Measurements from ENCODE around the gene C1orf159. TPM values are rescaled to one million over a fixed set of nuclear protein-coding genes. Genes with fewer than 3 reads are reported as not detected.
"Not testable (repeated sequence)": the region's sequence is repeated elsewhere in the genome, so short reads cannot be mapped to it uniquely, and the experiment has no call there.

C1orf159 gene
- polyA plus RNA-seq, 4 donors = 7.9 to 14.8 (median 9.5) TPM

DNA sequence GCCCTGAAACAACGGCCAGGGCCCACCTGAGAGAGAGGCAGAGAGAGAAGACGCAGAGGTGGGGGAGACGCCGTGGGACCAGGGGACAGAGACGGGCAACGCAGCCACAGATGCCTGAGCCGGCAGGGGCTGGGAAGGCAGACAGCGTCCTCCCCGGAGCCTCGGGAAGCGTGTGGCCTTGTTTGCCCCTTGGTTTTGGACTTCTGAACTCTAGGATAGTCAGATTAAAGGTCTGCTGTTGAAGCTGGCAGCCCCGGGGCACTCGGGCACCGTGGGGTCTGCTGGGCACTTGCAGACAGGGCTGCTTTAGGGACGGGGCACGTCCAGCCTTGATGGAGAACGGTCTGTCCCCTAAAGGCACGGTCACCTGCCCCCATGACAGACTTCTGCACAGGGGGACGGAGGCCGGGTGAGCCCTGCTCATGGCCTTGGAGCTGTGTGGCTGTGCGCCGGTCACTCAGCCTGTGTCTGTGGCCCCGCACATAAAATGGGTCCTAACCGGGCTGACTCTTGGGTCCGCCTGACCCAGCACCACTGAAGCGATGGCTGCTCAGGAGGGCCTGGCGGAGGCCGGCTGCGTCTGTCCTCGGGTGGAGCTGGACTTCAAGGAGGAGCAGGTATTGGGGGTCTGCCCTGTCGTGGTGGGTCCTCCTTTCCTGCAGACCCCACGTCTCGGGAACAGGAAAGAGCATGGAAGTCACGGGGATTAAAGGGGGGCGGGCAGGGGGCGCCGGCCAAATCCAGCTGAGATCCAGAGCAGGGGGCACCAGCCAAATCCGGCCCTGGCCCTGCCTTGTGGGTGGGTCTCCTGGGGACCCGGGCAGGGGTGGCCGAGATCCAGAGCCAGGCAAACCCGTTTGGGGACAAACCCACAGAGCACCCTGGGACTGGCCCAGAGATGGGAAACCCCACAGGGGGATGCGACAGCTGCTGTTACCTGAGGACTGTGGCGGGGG lies 32.2 kb downstream of the C1orf159 start:
- DNase-seq (ENCODE audit: low read depth in 4 of 4, low spot score in 3 of 4) = no peak

DNA sequence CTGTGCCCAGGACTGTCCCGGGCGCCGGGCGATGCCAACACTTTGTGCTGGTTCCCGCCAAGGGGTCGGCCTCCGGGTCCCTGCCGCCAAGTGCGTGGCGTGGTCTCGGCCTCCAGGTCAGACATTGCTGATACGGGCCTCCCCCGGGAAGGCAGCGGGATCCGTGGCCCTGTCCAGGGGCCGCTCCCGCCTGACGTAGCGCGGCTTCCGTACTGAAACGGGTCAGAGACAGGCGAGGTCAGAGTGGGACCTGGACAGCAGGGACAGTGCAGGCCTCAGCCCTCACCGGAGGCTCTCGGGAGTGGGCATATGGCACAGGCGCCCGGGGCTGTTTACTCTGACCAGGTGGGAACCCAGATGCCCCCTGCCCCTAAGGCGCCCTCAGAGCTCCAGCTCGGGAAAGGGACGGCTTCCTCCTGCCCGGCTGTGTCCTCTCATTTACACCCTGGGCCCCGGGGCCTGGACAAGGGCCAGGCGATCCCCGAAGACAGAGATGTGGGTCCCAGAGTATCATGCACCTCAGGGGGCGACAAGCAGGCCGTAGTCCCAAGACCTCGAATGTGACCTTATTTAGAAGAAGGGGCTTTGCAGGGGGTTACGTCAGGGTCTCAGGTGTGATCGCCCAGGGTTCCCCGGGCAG lies 33.0 kb downstream of the C1orf159 start:
- DNase-seq (ENCODE audit: low read depth in 4 of 4, low spot score in 3 of 4) = no peak

DNA sequence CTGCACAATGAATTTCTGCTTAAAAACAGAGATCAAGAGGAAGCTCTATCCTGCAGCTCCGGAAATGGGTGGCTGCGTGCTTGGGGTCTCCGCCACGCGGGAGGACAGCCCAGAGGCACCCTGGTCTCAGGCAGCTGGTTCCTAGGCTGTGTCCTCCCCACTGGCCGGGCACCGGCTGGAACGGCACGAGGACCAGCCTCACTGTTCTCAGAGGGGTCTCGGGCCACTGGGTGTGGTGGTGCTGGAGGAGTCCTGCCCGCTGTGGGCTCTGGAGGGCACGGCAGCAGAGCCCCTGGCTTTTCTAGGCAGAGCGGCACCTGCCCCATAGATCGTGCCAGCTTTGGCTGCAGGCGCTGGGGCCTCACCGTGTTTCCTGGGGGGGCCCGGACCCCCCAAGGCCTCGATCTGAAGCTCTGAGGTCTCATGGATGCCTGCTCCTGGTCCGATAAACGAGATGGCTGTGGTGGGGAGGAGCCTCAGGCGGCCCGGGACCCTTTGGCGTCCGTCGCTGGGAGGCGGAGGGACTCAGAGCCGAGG lies 33.6 kb downstream of the C1orf159 start:
- no peak for DNase-seq (ENCODE audit: low read depth in 4 of 4, low spot score in 3 of 4)

DNA sequence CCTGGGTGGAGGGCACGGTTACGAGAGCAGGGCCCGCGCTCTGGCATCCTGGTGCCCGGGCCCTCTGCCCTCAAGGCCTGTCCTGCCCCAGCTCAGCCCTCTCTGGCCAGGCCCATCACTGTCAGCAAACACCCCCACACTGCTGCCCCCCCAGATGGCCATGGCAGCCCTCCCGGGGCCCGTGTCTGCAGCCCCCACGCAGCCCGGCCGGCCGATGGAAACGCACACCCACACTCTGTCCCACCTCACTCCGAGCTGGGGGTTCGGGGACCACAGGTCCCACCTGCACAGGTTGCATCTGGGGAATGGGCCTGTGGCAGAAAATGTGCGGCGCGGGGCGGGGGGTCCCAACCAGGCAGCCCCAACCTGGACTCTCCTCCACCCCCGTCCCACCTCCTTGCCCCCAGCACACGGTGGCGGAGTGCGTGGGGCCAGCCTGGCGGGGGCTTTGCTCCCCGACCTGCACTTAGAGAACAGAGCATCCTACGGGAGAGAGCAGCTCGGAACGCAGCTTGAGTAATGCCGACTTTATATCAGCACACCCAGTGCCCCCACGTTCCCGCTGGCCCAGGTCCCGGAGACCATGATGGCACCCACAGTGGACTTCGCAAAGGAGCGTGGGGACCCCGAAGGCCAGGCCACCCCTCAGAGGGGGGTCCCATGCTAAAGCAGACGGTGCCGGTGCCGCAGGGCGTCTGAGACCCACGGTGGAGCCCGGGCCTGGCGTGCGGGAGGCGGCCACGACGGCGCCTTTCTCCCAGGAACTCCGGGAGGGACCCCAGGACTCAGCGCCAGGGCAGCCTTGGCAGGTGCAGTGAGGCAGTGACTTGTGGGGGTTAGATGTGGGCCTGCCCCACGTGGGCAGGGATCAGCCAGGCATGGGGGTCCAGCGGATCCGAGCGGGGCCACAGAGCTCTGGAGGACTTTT lies 34.3 kb downstream of the C1orf159 start:
- no peak for DNase-seq (ENCODE audit: low read depth in 4 of 4, low spot score in 3 of 4)

DNA sequence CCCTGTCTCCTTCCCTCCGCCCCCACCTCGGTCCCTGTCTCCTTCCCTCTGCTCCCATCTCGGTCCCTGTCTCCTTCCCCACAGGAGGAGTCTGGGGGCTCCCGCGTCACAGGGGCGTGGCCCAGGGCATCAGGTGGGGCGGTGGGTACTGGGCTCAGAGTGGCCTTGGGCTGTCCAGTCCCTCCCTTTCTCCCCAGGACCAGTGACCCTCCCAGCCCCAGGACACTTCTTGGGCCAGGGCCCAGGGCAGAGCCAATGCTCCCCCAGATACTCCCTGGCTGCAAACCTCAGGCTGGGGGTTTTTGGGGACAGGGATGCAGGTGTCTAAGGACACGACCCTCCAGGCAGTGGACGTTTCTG lies 35.0 kb downstream of the C1orf159 start:
- DNase-seq (ENCODE audit: low read depth in 4 of 4, low spot score in 3 of 4) = no peak

DNA sequence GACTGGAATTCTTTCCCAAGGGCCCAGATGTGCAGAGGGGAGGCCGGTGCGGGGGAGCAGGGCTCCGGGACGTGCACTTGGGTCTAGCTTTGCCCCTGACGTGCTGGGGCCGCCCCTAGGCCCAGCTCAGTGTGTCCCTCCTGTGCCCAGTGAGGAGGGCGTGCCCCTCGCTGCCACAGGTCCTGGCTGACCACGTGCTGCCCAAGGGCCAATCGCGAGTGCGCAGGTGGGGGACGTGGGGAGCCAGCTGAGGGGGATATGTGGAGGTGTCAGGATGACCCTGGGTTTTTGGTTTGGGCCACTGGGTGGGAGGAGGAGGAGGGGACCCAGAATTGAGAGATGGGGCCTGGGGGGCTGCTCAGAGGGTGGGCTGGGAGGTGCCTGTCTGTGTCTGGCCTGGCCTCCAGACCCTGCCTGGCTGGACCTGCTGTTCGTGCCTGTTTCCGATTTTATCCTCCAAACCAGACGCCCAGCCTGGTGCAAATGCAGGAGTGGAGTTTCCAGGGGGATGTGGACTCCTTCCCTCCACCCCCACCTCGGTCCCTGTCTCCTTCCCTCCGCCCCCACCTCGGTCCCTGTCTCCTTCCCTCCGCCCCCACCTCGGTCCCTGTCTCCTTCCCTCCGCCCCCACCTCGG lies 35.6 kb downstream of the C1orf159 start:
- no peak for DNase-seq (ENCODE audit: low read depth in 4 of 4, low spot score in 3 of 4)

DNA sequence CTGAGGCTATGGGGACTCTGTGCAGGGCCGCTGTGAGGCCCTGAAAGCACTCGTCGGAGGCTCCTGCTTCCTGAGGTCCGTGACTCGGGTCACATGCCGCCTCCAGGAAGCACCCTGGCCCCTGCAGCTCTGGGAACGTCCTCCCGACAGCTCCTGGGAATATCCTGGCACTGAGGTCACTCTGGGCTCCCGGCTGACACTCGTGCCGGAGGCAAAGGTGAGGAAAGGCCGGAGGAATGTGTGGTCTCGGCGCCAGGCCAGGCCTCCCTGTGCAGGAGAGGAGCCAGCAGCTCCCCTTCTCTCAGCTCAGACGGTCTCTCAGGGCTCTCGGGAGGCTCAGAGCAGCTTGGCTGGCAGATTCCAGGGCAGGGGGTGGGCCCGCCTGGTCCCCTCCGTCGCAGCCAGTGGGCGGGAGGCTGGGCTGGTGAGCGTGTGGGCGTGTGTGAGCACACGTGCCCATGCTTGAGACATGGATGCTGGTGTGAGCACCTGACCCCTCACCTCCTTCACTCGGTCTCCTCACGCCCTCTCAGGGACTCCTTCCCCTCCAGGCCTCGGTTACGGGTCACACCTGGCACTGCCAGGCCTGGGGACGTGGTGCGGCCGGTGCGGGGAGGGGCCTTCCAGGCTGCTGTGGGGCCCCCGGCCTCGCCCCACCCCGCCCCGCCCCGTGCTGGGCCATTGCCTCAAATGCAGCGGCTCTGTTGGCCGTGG lies 36.3 kb downstream of the C1orf159 start:
- DNase-seq (ENCODE audit: low read depth in 4 of 4, low spot score in 3 of 4) = no peak

DNA sequence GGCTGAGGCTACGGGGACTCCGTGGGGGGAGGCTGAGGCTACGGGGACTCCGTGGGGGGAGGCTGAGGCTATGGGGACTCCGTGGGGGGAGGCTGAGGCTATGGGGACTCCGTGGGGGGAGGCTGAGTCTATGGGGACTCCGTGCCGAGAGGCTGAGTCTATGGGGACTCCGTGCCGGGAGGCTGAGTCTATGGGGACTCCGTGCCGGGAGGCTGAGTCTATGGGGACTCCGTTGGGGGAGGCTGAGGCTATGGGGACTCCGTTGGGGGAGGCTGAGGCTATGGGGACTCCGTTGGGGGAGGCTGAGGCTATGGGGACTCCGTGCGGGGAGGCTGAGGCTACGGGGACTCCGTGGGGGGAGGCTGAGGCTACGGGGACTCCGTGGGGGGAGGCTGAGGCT lies 38.5 kb downstream of the C1orf159 start:
- DNase-seq (ENCODE audit: low read depth in 4 of 4, low spot score in 3 of 4) = not testable (repeated sequence)

DNA sequence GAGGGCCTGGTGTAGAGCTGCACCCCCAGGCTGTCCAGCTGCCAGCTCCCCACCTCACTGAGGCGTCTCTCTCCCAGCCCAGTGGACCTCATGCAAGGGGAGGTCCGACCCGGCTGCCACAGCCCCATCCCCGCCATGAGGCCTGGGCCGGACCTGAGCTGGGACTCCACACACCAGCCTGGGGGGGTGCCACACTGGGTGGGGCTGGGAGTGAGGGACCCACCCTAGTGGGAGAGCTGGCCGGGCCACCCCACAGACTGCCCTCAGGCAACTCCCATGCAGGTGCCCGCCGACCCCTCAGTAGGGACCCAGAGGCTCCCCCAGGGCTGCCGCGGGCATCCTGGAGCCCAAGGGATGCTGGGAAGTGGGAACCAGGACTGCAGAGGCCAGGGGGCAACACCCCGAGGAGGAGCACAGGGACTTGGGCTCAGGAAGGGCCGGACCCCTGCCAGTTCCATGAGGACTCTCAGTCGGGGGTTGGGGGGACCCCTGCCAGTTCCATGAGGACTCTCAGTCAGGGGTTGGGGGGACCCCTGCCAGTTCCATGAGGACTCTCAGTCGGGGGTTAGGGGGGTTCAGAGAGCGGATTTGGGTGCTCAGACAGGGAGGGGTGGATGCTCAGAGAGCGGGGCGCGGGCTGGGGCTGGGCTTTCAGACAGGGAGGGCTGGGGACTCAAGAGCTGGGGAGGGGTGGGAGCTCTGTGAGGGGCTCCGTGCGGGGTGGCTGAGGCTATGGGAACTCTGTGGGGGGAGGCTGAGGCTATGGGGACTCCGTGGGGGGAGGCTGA lies 40.5 kb downstream of the C1orf159 start:
- DNase-seq (ENCODE audit: low read depth in 4 of 4, low spot score in 3 of 4) = no peak

DNA sequence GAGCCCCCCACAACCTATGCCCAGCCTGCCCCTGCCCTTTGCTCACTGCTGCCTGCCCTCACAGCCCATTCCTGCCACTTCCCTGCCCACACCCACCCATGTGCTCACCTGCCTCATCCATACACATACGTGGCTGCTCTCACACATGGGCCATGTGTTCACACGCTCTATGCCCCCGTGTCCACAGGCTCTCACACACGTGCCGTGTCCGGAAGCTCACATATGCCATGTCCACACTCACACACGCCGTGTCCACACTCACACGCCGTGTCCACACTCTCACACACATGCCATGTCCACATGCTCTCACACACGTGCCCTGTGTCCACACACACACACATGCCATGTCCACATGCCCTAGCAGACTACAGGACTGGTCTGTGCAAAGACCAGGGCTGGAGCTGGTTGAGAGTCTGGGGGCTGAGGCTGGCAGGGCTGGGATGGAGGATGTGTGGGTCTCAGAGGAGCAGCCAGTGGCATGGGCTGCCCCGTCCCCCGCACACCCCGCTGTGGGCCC lies 41.2 kb downstream of the C1orf159 start:
- DNase-seq (ENCODE audit: low read depth in 4 of 4, low spot score in 3 of 4) = no peak

DNA sequence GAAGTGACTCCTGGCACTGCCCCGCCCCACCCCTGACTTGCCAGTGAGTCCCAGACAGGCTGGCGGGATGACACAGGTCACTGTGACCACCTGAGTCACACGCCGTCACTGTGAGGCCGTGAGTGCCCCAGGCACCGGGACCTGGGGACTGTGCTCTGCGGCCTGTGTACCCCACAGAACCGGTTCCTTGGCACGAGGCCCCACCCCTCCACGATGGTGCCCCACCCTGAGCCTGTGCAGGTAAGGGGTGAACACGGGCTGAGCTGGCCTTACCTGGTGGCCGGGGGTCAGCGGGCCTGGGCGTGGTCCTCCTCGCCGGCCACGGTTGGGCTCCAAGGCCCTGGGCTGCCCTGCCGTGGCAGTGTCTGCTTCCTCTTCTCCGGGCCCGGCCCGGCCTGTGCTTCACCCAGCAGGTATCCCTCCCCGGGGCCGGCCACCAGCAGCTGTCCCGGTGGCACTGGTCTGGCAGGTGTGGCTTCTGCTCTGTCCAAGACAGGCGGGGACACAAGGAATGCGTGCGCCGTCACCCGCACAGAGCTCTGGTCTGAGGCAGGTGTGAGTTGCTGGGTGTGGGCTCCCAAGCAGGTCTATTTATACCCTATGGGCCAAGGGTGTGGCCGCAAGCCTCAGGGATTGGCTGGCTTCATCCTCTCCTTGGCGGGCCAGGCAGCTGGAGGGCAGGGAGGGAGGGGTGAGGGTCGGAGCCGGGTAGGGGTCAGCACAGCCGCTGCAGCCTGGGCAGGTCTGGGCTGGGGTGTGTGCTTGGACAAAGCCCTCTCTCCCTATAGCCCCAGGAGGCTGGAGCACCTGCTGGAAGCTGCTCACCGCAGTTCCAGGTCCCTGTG lies 41.9 kb downstream of the C1orf159 start, which contains the start of gene RNF223:
Gene RNF223 (minus strand): TSS at position 564 of the 845 bp plus-strand sequence. CDS start 1,740 bp downstream, outside the sequence.
- no peak for DNase-seq (ENCODE audit: low read depth in 4 of 4, low spot score in 3 of 4)

DNA sequence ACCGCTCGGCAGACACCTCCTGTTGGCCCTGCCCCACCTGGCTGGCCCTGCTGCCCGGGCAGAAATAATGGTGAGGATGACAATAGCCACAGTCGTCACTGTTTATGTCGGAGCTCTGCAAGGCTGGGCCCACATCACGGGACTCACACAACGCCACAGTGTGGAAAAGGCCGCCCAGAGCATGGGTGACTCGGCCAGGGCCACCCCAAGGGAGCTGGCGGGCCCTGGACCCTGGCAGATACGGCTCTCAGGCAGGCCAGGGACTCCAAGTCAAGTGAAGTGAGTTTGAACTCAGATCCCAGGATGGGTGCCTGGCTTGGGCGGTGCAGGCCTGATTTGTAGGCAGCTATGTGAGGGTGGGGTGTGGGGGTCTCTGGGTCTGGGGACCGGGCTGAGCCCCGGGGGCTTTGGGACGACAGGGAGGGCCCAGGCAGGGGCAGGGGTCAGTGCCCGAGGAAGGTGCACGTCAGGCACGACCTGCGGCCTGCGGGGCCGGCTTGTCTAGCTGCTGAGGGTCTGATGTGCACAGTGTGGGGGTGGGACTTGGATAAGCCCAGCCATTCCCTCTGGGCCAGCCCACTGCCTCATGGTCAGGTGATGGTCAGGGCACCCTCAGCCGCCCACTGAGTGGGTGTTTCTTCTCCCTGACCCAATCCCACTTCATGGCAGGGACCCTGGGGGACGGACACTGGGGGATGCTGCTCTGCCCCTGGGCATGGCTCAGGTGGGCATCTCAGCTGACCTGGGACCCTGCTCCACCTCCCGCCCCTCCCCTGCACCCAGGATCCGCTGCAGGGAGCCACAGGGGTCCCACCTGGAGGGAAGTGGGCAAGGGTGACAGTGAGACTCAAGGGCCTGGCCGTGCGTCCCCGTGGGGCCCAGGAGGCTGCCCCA lies 42.8 kb downstream of the C1orf159 start:
- no peak for DNase-seq (ENCODE audit: low read depth in 4 of 4, low spot score in 3 of 4)

DNA sequence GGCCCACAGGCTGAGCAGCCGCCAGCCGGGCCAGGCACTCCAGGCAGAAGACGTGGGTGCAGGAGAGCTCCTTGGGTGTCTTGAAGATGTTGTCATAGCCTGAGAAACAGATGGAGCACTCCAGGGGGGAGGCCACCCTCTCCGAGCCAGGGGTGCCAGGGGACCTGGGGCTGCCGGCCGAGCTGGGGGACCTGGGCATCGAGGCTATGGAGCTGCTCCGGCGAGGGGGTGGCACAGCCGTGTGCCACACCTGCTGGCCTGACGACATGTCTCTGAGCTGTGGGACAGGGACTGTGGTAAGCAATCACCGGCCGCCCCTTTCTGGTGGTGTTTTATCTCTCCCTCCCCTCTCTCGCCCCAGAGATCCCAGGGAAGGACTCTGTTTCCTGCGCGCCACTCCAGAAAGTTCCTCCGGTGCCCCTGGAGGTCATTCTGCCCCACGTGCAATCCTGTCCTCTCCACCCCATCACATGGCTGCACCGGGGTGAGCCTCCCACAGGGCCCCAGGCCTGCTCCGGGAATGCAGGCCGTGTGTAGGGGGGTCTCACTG lies 43.5 kb downstream of the C1orf159 start:
- DNase-seq (ENCODE audit: low read depth in 4 of 4, low spot score in 3 of 4) = no peak

DNA sequence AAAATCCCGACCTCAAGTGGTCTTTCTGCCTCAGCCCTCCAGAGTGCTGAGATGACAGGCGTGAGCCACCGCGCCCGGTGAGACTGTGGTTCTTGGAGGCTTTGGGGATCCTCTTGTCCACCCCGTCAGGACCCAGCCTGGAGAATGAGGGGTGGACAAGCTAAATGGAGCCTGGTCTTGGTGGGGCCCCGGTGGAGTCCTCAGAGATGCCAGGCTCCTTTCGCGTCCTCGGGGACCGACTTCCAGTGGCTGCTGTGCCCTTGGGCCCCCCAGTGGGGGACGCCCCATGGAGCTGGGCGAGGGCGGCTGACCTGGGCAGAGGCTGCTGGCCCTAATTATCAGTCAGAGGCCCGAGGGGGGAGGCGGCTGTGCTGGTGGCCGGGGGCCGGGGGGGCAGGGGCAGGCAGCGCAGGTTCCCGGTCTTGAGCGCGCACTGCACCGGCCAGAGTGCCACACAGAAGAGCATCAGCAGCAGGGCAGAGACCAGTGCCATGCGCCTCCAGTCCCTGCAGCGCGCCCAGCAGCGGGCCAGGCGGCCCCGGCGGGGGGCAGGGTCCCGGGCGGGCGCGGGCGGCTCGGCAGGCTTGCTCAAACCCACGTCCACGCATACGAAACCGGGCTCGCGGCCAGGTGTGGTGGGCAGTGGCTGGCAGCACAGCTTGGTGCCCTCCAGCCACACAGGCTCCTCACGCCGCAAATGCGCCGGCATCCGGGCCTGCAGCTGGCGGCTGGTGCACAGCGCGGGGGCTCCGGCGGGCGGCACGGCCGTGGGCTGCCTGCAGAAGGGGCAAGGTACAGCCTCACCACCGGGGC lies 44.2 kb downstream of the C1orf159 start:
- DNase-seq (ENCODE audit: low read depth in 4 of 4, low spot score in 3 of 4) = no peak
